H1 (cell line): Measurements from ENCODE around the gene FHOD1. TPM values are rescaled to one million over a fixed set of nuclear protein-coding genes. Genes with fewer than 3 reads are reported as not detected.

Source experiments
- CTCF ChIA-PET: fragments of 300-600 bp; sonication (Branson Sonifier 250); formaldehyde crosslinking; loops from one replicate; lab custom pipeline; 2021; ENCODE audit not compliant: partially characterized antibody; lab: Charles Lee
- POLR2A ChIA-PET: fragments of 300-600 bp; sonication (Branson Sonifier 250); formaldehyde crosslinking; loops from one replicate; lab custom pipeline; 2021; ENCODE audit warnings: inconsistent platforms; ENCODE audit not compliant: partially characterized antibody; lab: Charles Lee
- DNase-seq, 2 experiments: peaks; one replicate each; pipeline versions ENCODE4 v3.0.0 to v3.0.0-alpha.2; 2010 to 2022; ENCODE audit warnings: low spot score in 2 of 2, low read depth in 1 of 2, mixed read lengths in 1 of 2
- FAIRE-seq: peaks from 2 replicates; lab custom pipeline; 2011; peaks lifted over from hg19 to GRCh38; lab: Jason Lieb, UNC
- H2AFZ ChIP-seq: 2 replicates; pipeline ENCODE4 v1.8.1; 2012; ENCODE audit warnings: low read length, inconsistent platforms
- H2AK5ac ChIP-seq: 2 replicates; pipeline ENCODE4 v1.6.1; 2013; ENCODE audit warnings: low read depth, low read length
- H2BK120ac ChIP-seq: replicated peaks from 2 replicates; pipeline ENCODE3; 2013; ENCODE audit warnings: low read depth, low read length, inconsistent platforms
- H2BK12ac ChIP-seq: 2 replicates; pipeline ENCODE4 v1.6.1; 2013; ENCODE audit warnings: low read depth, low read length
- H2BK15ac ChIP-seq: 2 replicates; pipeline ENCODE4 v1.6.1; 2013; ENCODE audit warnings: low read length
- H2BK20ac ChIP-seq: 2 replicates; pipeline ENCODE4 v1.6.1; 2013; ENCODE audit warnings: low read length
- H2BK5ac ChIP-seq: 2 replicates; pipeline ENCODE4 v1.6.1; 2013; ENCODE audit warnings: low read depth, low read length
- H3K14ac ChIP-seq: 2 replicates; pipeline ENCODE4 v1.6.1; 2013; ENCODE audit warnings: inconsistent platforms; ENCODE audit not compliant: insufficient read length
- H3K18ac ChIP-seq: 2 replicates; pipeline ENCODE4 v1.6.1; 2013; ENCODE audit warnings: low read length; ENCODE audit errors: extremely low read depth
- H3K23ac ChIP-seq: 2 replicates; pipeline ENCODE4 v1.6.1; 2013; ENCODE audit warnings: inconsistent platforms; ENCODE audit not compliant: insufficient read length
- H3K23me2 ChIP-seq: 2 replicates; pipeline ENCODE4 v1.6.1; 2013; ENCODE audit warnings: low read depth, low read length
- H3K27ac ChIP-seq: 2 replicates; pipeline ENCODE4 v1.6.1; 2011; ENCODE audit warnings: low read depth, low read length, inconsistent platforms
- H3K27me3 ChIP-seq, 4 experiments: replicated peaks in 1 of 4; 1 replicate in 1 of 4; 2 replicates in 3 of 4; pipeline versions ENCODE4 v1.6.1 to v1.8.1; 2011 to 2013; ENCODE audit warnings: low read length in 3 of 4, mild to moderate bottlenecking in 3 of 4, inconsistent platforms in 2 of 4, mixed read lengths in 2 of 4, moderate library complexity in 1 of 4; ENCODE audit not compliant: control insufficient read depth in 3 of 4, insufficient read depth in 3 of 4; ENCODE audit errors: extremely low read depth in 1 of 4
- H3K36me3 ChIP-seq, 4 experiments: 2 replicates each; pipeline versions ENCODE4 v1.6.1 to v1.8.1; 2011 to 2013; ENCODE audit warnings: mild to moderate bottlenecking in 4 of 4, low read length in 3 of 4, moderate library complexity in 2 of 4, control low read depth in 1 of 4, inconsistent platforms in 1 of 4; ENCODE audit not compliant: insufficient read depth in 4 of 4, control insufficient read depth in 2 of 4
- H3K4ac ChIP-seq: replicated peaks from 2 replicates; pipeline ENCODE3; 2013; ENCODE audit warnings: low read length, low read depth, mixed read lengths, inconsistent platforms; ENCODE audit not compliant: insufficient read length
- H3K4me1 ChIP-seq, 4 experiments: replicated peaks in 1 of 4; 1 replicate in 1 of 4; 2 replicates in 3 of 4; pipeline versions ENCODE4 v1.6.1 to v1.8.1; 2011 to 2013; ENCODE audit warnings: low read length in 3 of 4, inconsistent platforms in 2 of 4, mixed read lengths in 1 of 4; ENCODE audit not compliant: insufficient read depth in 4 of 4, control insufficient read depth in 3 of 4
- H3K4me2 ChIP-seq, 2 experiments: 2 replicates each; pipeline versions ENCODE4 v1.6.1 to v1.8.1; 2011 to 2013; ENCODE audit warnings: low read depth in 2 of 2, low read length in 2 of 2, control low read depth in 1 of 2, inconsistent platforms in 1 of 2, mild to moderate bottlenecking in 1 of 2; ENCODE audit not compliant: insufficient read depth in 1 of 2
- H3K4me3 ChIP-seq, 4 experiments: fragments of 200-600, 300-600 bp in 1 of 4; sonication (generic), shearing (Covaris generic), sonication (Bioruptor Twin) in 1 of 4; 2 replicates each; pipeline versions ENCODE4 v1.5.1 to v1.8.1; 2011 to 2016; ENCODE audit warnings: low read length in 4 of 4, low read depth in 3 of 4, control low read depth in 2 of 4, inconsistent platforms in 2 of 4, mild to moderate bottlenecking in 2 of 4, mixed read lengths in 1 of 4, moderate library complexity in 1 of 4; ENCODE audit not compliant: insufficient read depth in 2 of 4; ENCODE audit errors: extremely low read depth in 1 of 4
- H3K56ac ChIP-seq: replicated peaks from 2 replicates; pipeline ENCODE3; 2013; ENCODE audit warnings: low read depth, mild to moderate bottlenecking, mixed read lengths, low read length, inconsistent platforms; ENCODE audit not compliant: insufficient read length
- H3K79me1 ChIP-seq: 2 replicates; pipeline ENCODE4 v1.6.1; 2013; ENCODE audit warnings: low read depth, low read length, control low read depth
- H3K79me2 ChIP-seq, 2 experiments: 2 replicates each; pipeline versions ENCODE4 v1.6.1 to v1.8.1; 2012 to 2013; ENCODE audit warnings: low read length in 2 of 2, mild to moderate bottlenecking in 2 of 2, inconsistent platforms in 1 of 2; ENCODE audit not compliant: insufficient read depth in 2 of 2, control insufficient read depth in 1 of 2
- H3K9ac ChIP-seq, 4 experiments: replicated peaks in 1 of 4; 1 replicate in 1 of 4; 2 replicates in 3 of 4; pipeline versions ENCODE4 v1.6.1 to v1.8.1; 2011 to 2013; ENCODE audit warnings: low read depth in 3 of 4, low read length in 3 of 4, control low read depth in 2 of 4, mild to moderate bottlenecking in 2 of 4, moderate library complexity in 2 of 4, inconsistent platforms in 1 of 4; ENCODE audit errors: extremely low read depth in 1 of 4
- H3K9me3 ChIP-seq, 2 experiments: 2 replicates each; pipeline versions ENCODE4 v1.6.1 to v1.8.1; 2012 to 2013; ENCODE audit warnings: mild to moderate bottlenecking in 2 of 2, moderate library complexity in 2 of 2, control low read depth in 1 of 2, inconsistent platforms in 1 of 2, low read depth in 1 of 2, low read length in 1 of 2, mixed read lengths in 1 of 2; ENCODE audit not compliant: insufficient read depth in 2 of 2
- H4K20me1 ChIP-seq, 2 experiments: replicated peaks in 1 of 2; 2 replicates each; pipeline versions ENCODE3 to v1.8.1; 2011 to 2013; ENCODE audit warnings: inconsistent platforms in 2 of 2, low read length in 2 of 2, mild to moderate bottlenecking in 1 of 2; ENCODE audit not compliant: insufficient read depth in 2 of 2, control insufficient read depth in 1 of 2
- H4K5ac ChIP-seq: 2 replicates; pipeline ENCODE4 v1.6.1; 2013; ENCODE audit warnings: low read length, low read depth, mixed read lengths, inconsistent platforms; ENCODE audit not compliant: insufficient read length
- H4K8ac ChIP-seq: 2 replicates; pipeline ENCODE4 v1.8.0; 2013; ENCODE audit warnings: mild to moderate bottlenecking, moderate library complexity, low read length, inconsistent platforms; ENCODE audit not compliant: insufficient read depth; ENCODE audit errors: extremely low read depth
- H4K91ac ChIP-seq: replicated peaks from 2 replicates; pipeline ENCODE3; 2013; ENCODE audit warnings: low read length, mixed read lengths, inconsistent platforms; ENCODE audit not compliant: insufficient read length
- CTCF ChIP-seq, 3 experiments: IDR thresholded peaks; 1 replicate in 2 of 3; 2 replicates in 1 of 3; pipeline versions ENCODE4 v1.5.1 to v1.6.1; 2011; ENCODE audit warnings: low read length in 3 of 3, mild to moderate bottlenecking in 3 of 3, inconsistent platforms in 2 of 3, low read depth in 1 of 3, moderate library complexity in 1 of 3; ENCODE audit not compliant: insufficient read depth in 1 of 3; ENCODE audit errors: control extremely low read depth in 1 of 3
- FOSL1 ChIP-seq: IDR thresholded peaks from 2 replicates; pipeline ENCODE4 v1.6.1; 2011; ENCODE audit warnings: mild to moderate bottlenecking, low read depth, low read length, moderate library complexity; ENCODE audit not compliant: insufficient read depth
- RBBP5 ChIP-seq: IDR thresholded peaks from 2 replicates; pipeline ENCODE4 v1.7.1; 2012; ENCODE audit warnings: low read depth, mild to moderate bottlenecking, inconsistent platforms, low read length, moderate library complexity, borderline replicate concordance
- RFX5 ChIP-seq: IDR thresholded peaks from 2 replicates; pipeline ENCODE4 v1.6.1; 2011; ENCODE audit warnings: low read depth, low read length, improper control_type of control experiment, borderline replicate concordance
- USF2 ChIP-seq: IDR thresholded peaks from 2 replicates; pipeline ENCODE4 v1.6.1; 2011; ENCODE audit warnings: low read length, improper control_type of control experiment
- whole genome bisulfite sequencing, 2 experiments: shearing (Covaris generic) in 1 of 2; methylation state at CpG; one replicate each; pipeline versions ENCODE4 v1.1.6 to v1.1.7; 2013 to 2015; ENCODE audit warnings: low lambda C conversion rate in 2 of 2, mixed read lengths in 2 of 2, inconsistent platforms in 1 of 2, low coverage in 1 of 2, missing lambda C conversion rate in 1 of 2; ENCODE audit not compliant: insufficient replicate concordance in 2 of 2, insufficient coverage in 1 of 2, insufficient read length in 1 of 2; ENCODE audit errors: extremely low coverage in 1 of 2, missing lambda C conversion rate in 1 of 2; 5-methylcytosine and 5-hydroxymethylcytosine counted together
- polyA plus RNA-seq, 7 experiments: library from polyadenylated mRNA; depleted of rRNA in 3 of 7; stranded (reverse) in 5 of 7; unstranded in 2 of 7; fragments of >200 nt in 5 of 7; fragments of 200-250 nt in 2 of 7; gene quantifications; 1 replicate in 5 of 7; 2 replicates in 1 of 7; 4 replicates in 1 of 7; pipeline versions ENCODE4 v1.2.1 to v1.2.3, GENCODE V29; 2011 to 2013; ENCODE audit warnings: missing spikeins in 2 of 7, mixed read lengths in 2 of 7
- total RNA-seq: library from RNA; stranded (reverse); fragmentation: NEBNext Ultra II Directional; extraction: Animal tissue kit (Norgen Biotek cat#: 25700); gene quantifications from 2 replicates; pipeline ENCODE4 v1.2.1, GENCODE V29; 2021

Gene FHOD1
- total and polyA plus RNA-seq, 2 of the 8 experiments (the other 6 are each of a cell fraction or from before 2014, with no cell fraction given) = 31.3 to 60.7 TPM

GRCh38 chr16:67281536-67282446, 34.5 kb upstream of the FHOD1 start:
- ChIA-PET CTCF (interaction anchor here (0.6 to 10.5 kb wide), 27 partner anchors 9 to 199 kb away, joined by 3 to 217 read pairs (median 5); partner anchors contain the start of genes ATP6V0D1, FHOD1, KCTD19 and LRRC36), POLR2A (interaction anchor here (1.0 to 2.8 kb wide), 5 partner anchors 11 to 33 kb away, joined by 3 to 12 read pairs (median 4); partner anchors contain the start of genes FHOD1 and SLC9A5)
- peaks cover 2 to 9% of the 10 kb centered on the region in 2 experiments for H4K20me1 ChIP-seq
- no peak overlapping the region for H2BK12ac ChIP-seq
- H2BK5ac ChIP-seq = no peak overlapping the region
- H3K18ac ChIP-seq = no peak overlapping the region
- no peak for DNase-seq
- H2BK120ac ChIP-seq = no peak overlapping the region
- no peaks in the 10 kb centered on the region for H3K79me1 ChIP-seq
- peaks cover 4% of the 10 kb centered on the region; the same call in 1 of the 2 replicates for H3K23me2 ChIP-seq
- no peak overlapping the region for H3K4ac ChIP-seq
- FAIRE-seq = no peak
- no peaks in the 10 kb centered on the region for H3K9me3 ChIP-seq
- H4K91ac ChIP-seq = no peak overlapping the region
- H3K36me3 ChIP-seq = no peaks in the 10 kb centered on the region
- H2AK5ac ChIP-seq = no peak overlapping the region
- H3K4me3 ChIP-seq = no peak overlapping the region
- H4K8ac ChIP-seq = no peak overlapping the region
- no peak overlapping the region for H2AFZ ChIP-seq
- WGBS, 2 experiments = 89% methylated on average over 13 of the region's 14 CpGs; no CpG with 5 or more reads in 1 of the 2 experiments
- H2BK15ac ChIP-seq = no peak overlapping the region
- H2BK20ac ChIP-seq = no peak overlapping the region
- no peaks in the 10 kb centered on the region for H3K79me2 ChIP-seq
- H3K4me1 ChIP-seq = peaks cover 0 to 2% (median 0%) of the 10 kb centered on the region in 4 experiments; a peak in 1 of 7 replicates
- H3K4me2 ChIP-seq = no peak overlapping the region
- H3K56ac ChIP-seq = no peak overlapping the region
- H4K5ac ChIP-seq = no peak overlapping the region
- no peak overlapping the region for H3K9ac ChIP-seq
- H3K23ac ChIP-seq = no peak overlapping the region
- no peak overlapping the region for H3K14ac ChIP-seq
- H3K27ac ChIP-seq = no peak overlapping the region
- peaks cover 0 to 15% (median 12%) of the 10 kb centered on the region in 4 experiments; a peak in 5 of 7 replicates for H3K27me3 ChIP-seq
- TF ChIP-seq RBBP5 = no peak
- TF ChIP-seq CTCF (IDR thresholded peaks at IDR 0.05; ENCODE audit: control extremely low read depth in 1 of 3, insufficient read depth in 1 of 3, low read depth in 1 of 3, low read length in 3 of 3) = no peak
- no peak for TF ChIP-seq USF2
- no peak for TF ChIP-seq RFX5
- no peak for TF ChIP-seq FOSL1
